NCI-H1436 treated with DMSO at 0.1 percent for 48 hours (cell line): ENCODE measurements around the gene DDX6.

Experiments
- DNase-seq: peaks from one replicate; lab custom pipeline; 2025; lab: John Stamatoyannopoulos, UW

The DDX6 gene

GRCh38 chr11:118703563-118704106 lies 87.3 kb downstream of the DDX6 start:
- no peak for DNase-seq

GRCh38 chr11:118699506-118700220 lies 91.3 kb downstream of the DDX6 start:
- DNase-seq, result no peak
